GM18858 (cell line): Measurements from ENCODE around the gene LPIN2.

ENCODE experiments used
- ATAC-seq: cut with Tn5 transposase; IDR thresholded peaks from one replicate; pipeline ENCODE4 v1.9.1; 2021; ENCODE audit not compliant: unreplicated experiment

LPIN2 gene

GRCh38 chr18:2982452-2983269 lies 30.3 kb downstream of the LPIN2 start:
- no peak for ATAC-seq

GRCh38 chr18:2982022-2982421 lies 30.9 kb downstream of the LPIN2 start:
- no peak for ATAC-seq

GRCh38 chr18:2981212-2981728 lies 31.7 kb downstream of the LPIN2 start:
- ATAC-seq = no peak

GRCh38 chr18:2979871-2980790 lies 32.8 kb downstream of the LPIN2 start:
- ATAC-seq = peak; percentile 27

DNA sequence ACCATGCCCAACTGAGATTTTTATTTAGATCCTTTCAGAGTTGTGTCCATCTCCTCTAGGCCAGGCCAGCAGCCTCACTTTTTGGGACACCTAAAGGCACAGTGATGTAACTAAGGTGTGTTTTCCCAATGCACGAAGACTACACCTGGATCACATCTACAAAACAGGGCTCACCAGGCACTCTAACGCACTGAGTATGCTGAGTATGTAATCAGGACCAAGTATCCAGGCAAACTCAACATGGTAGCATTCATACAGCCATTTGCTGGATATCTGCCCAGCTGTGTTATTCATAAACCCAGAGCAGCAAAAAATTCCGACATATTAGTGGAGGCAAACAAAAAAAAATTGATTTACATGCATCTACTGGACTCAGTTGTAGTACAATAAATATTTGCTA lies 33.8 kb downstream of the LPIN2 start:
- no peak for ATAC-seq

DNA sequence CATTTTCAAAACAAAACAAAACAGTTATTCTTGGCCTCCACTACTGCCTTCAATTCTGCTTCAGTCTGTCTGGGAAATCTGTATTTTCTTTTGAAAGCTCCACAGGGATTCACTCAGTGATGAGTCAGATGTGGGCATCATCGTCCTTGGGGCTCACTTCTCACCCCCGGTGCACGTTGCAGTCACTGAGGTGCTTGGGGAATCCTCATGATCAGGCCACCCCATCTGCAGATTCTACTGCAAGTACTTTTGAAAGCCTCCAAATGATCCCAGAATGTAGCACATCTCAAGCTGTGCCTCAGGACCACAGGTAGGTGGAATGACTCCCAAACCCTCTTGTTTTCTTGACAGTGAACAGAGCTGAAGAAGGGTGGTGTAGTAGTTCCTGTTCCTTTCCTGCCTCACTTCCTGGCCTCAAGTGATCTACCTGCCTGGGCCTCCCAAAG lies 34.3 kb downstream of the LPIN2 start:
- peak; percentile 13 for ATAC-seq

DNA sequence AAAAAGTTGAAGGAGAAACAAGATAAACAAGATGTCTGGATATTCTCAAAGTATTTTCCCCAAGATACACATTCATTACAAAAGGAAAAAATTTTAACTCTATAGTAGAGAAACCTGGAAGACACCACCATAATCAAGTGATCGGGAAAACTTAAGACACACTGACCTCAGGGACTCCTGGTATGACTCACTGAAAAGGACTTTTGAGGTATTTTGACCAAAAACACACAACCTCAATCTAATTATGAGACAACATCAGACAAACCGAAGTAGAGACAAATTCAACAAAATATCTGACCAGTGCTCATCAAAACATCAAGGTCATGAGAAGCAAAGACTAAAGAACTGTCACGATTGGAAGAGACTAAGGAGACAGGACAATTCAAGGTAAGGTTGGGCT lies 34.7 kb downstream of the LPIN2 start:
- peak; percentile 48 for ATAC-seq

DNA sequence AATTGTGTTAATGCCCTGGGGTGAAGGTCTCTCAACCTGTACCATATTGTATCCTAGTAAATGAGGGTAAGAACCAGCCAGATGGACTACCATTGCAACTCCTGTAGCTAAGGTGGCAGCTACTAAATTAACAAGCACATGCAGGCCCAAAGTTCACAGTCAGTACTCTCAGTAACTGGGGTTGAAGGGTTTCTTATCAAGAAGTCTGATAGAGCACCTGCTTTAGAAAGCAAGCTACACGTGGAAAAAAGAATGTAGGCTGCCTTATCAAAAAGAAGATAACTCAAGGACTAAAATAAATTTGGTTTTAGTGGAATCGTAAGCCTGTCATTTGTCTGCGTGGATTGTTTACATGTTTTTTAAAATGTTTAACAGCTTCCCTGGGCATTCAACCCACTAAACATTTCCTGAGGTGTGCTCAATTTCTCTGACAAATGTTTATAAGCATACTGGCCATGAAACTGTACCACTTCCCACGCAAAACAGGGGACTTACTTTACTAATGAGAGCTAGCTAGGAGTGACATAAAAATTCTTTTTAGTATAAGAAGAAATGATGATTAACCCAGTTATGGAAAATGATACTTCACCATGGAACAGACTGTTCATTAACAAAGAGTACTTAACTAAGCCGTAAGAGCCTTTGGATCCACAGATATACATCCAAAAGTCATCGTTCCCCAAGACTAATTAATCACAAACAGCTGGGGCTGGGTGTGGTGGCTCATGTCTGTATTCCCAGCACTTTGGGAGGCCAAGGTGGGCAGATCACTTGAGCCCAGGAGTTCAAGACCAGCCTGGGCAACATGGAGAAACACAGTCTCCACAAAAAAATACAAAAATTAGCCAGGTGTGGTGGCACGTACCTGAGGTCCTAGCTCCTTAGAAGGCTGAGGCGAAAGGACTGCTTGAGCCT lies 36.5 kb downstream of the LPIN2 start:
- no peak for ATAC-seq

GRCh38 chr18:2974731-2975130 lies 38.2 kb downstream of the LPIN2 start:
- ATAC-seq = no peak

GRCh38 chr18:2971741-2972552 lies 41.0 kb downstream of the LPIN2 start:
- ATAC-seq = peak; percentile 83

DNA sequence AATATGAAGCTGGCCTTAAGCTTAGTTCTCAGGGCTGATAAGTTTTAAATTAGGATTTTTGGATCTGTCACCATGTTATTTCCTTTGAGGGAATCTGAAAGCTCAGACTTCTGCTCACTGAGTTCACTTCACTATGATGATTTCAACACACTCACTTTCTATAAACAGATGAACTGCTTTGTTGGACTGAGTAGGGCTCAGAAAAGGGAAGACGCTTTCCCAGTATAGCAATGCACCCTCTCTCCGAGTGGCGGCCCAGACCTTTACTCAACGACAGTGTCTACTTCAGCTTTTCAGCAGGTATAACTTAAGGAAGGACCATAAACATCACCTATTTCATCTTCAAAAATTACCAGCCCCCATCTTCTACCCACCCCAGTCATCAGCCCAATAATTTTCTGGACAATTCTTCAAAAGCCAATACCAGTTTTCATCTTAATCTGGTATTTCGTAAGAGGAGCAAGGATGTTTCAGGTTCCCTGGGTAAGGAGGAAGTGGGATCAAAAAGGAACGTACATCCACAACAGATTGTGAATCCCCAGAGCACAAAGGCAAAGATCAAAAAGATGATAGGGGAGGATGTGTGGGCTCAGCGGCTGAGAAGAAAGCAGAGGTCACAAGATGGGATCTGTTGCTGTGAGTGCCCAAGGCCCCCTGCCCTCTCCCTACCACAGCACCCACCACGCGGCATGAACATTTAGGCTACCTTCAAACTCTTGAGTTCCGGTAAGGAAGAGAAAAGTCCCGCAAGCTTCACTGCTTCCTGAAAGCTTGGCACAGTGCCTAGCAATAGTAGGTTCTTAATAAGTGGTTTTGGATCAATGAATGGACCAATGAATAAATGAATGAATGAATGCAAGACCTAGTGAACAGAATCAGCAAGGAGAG lies 41.9 kb downstream of the LPIN2 start:
- no peak for ATAC-seq

GRCh38 chr18:2970344-2970743 lies 42.6 kb downstream of the LPIN2 start:
- no peak for ATAC-seq

GRCh38 chr18:2969695-2970094 lies 43.2 kb downstream of the LPIN2 start:
- no peak for ATAC-seq

DNA sequence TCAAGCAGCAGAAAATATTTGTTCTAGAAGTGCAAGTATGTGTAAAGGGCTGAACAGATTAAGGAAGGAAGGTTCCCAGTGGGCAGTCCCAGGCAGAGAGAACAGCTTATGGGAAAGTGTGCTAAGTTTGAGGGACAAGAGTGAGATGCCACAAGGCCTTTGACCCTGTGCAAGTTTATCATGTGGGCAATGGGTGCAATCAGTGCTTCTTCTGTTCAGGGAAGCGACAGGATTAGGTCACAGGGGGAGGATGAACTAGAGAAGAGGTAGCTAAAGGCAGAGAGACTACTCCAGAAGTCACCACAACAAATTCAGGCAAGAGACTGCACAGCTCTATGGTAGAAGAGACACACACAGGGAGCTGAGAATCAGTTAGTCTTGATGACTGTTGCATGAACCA lies 44.3 kb downstream of the LPIN2 start:
- no peak for ATAC-seq

GRCh38 chr18:2967820-2968219 lies 45.1 kb downstream of the LPIN2 start:
- no peak for ATAC-seq

DNA sequence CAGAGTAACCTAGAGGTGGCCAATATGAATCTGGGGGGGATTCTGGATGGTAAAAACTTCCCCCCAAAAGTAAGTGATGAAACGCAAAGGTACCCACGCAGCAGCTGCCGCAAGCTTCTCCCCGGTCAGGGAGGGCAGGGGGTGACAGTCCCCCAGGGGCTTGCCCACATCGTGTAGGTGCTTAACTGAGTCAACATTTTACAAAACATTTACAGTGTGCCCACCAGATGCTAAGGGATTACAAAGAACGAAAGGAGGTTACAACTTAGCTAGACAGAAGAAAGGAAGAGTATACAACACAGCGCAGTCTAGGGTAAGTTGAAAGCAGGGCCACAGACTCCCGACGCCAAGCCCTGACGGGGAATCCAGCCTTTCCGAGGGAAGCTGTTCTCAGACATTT lies 45.6 kb downstream of the LPIN2 start:
- no peak for ATAC-seq

DNA sequence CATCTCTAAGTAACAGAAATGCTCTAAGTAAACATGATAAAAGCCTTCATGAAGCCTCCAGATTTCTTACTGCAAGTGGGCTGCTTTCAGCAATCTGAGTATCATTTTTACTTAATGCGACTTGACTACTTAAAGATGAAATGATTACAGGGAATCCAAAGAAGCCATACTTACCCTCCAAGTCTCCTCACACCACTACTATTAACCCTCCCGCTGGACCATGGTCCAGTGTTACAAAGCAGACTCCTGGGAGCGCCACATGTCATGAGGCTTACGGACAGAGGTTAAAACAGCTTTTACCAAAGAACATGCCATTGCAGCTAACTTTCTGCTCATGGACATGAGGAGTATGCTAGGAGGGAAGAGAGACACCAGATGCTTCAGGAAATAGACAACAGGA lies 46.4 kb downstream of the LPIN2 start:
- no peak for ATAC-seq

GRCh38 chr18:2965797-2966196 lies 47.1 kb downstream of the LPIN2 start:
- no peak for ATAC-seq
